Measurements from ENCODE around the gene RAPGEF2. TPM values are rescaled to one million over a fixed set of nuclear protein-coding genes. Genes with fewer than 3 reads are reported as not detected.

The RAPGEF2 gene
- total RNA-seq, 1 experiment from 2014 or later: 29.8 TPM

DNA sequence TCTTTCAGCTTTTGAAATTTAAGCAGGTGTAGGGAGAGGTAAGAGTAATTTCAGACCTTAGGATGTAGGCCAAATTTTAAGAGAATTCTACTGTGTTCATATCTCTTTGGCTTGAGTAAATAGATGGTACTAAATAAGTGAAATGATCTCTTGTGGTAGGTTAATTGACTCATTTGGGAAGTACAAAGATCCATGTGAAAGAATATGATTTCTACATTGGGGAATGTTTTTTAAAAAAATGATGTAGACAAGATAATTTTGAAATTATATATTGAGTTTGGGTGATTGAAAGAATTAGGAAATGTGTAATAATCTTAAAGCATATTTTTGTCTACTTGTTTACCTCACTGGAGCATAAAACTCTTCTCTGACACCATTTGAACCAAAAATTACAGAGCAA, 35.6 kb downstream of the RAPGEF2 start:
- CTCF ChIA-PET: no interaction called here
- Histone ChIP-seq H3K4me1 (replicated peaks; ENCODE audit: insufficient read depth) (no peaks in the 10 kb centered on the region), H4K20me1 (ENCODE audit: insufficient read depth) (no peaks in the 10 kb centered on the region; the same call in 1 of the 2 replicates), H3K36me3 (ENCODE audit: low read depth) (no peaks in the 10 kb centered on the region), H3K9me2 (ENCODE audit: insufficient read depth) (no peaks in the 10 kb centered on the region), H3F3A (ENCODE audit: insufficient read depth, low read depth) (no peaks in the 10 kb centered on the region), H3K4me2 (no peak overlapping the region), H3K27me3 (ENCODE audit: insufficient read depth, low read depth) (no peaks in the 10 kb centered on the region), H3K4me3 (no peak overlapping the region), H2AFZ (no peak overlapping the region), H3K79me2 (ENCODE audit: low read depth) (peaks cover 65% of the 10 kb centered on the region), H3K9me3 (ENCODE audit: insufficient read depth, low read depth) (no peaks in the 10 kb centered on the region), H3K27ac (no peak overlapping the region)
- POLR2A ChIA-PET (ENCODE audit: unreplicated experiment): interaction anchor here (0.6 kb wide), 2 partner anchors 92 to 545 kb away, joined by 3 to 7 read pairs; no protein-coding TSS in a partner anchor
- no TSS peak for BruUV-seq (replicated peaks)
- intact Hi-C loops (cut with micrococcal nuclease; ENCODE audit: unreplicated experiment): no loop called here
- no peak for TF ChIP-seq EZH2 (IDR thresholded peaks at IDR 0.05; ENCODE audit: low read depth)
- TF ChIP-seq, protein P1, sequence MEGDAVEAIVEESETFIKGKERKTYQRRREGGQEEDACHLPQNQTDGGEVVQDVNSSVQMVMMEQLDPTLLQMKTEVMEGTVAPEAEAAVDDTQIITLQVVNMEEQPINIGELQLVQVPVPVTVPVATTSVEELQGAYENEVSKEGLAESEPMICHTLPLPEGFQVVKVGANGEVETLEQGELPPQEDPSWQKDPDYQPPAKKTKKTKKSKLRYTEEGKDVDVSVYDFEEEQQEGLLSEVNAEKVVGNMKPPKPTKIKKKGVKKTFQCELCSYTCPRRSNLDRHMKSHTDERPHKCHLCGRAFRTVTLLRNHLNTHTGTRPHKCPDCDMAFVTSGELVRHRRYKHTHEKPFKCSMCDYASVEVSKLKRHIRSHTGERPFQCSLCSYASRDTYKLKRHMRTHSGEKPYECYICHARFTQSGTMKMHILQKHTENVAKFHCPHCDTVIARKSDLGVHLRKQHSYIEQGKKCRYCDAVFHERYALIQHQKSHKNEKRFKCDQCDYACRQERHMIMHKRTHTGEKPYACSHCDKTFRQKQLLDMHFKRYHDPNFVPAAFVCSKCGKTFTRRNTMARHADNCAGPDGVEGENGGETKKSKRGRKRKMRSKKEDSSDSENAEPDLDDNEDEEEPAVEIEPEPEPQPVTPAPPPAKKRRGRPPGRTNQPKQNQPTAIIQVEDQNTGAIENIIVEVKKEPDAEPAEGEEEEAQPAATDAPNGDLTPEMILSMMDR (conservative IDR thresholded peaks at IDR 0.05): no peak
- no peak for DNase-seq

DNA sequence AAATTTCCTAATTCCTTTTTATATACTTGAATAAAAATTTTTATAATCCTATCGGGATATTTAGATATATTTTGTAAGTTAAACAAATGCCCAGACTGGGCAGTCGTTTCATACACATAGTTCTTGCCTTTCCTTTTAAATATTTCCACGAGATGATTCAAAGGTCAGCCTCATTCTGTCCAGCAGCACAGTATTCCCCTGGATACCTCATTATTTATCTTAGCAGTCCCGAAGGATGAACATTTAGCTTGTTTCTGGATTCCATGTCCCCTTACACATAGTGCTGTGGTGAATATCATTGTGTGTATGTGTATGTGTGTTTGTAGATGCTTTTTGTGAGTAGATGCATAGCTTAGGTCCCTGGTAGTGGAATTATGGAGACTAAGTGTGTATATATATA, 38.3 kb downstream of the RAPGEF2 start:
- TF ChIP-seq, protein P1 (conservative IDR thresholded peaks at IDR 0.05): no peak
- no peak for TF ChIP-seq EZH2 (IDR thresholded peaks at IDR 0.05; ENCODE audit: low read depth)

DNA sequence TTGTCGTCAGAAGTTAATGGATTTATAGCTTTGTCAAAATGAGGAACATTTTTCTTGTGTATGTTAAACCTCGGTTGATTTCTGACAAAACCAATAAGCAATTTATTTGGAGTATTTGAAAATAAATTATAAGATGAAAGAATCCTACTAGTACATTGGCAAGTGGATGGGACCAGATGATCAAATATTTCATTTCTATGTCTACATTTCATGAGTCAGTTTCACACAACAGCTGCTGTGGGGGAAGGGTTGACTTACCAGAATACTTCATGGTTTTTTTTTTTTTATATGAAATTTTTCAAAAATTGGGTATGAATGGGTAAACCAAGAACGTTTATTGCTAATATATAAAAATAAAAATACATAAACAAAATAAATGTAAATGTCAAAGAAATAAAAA, 39.4 kb downstream of the RAPGEF2 start:
- H3K27me3 ChIP-seq (ENCODE audit: insufficient read depth, low read depth): no peaks in the 10 kb centered on the region
- H3K4me3 ChIP-seq: no peak overlapping the region
- no peak overlapping the region for H2AFZ ChIP-seq
- no peaks in the 10 kb centered on the region for H3F3A ChIP-seq (ENCODE audit: insufficient read depth, low read depth)
- H3K9me2 ChIP-seq (ENCODE audit: insufficient read depth): no peaks in the 10 kb centered on the region
- H3K79me2 ChIP-seq (ENCODE audit: low read depth): peaks cover 50% of the 10 kb centered on the region
- TF ChIP-seq, protein P1 (conservative IDR thresholded peaks at IDR 0.05): no peak
- TF ChIP-seq EZH2 (IDR thresholded peaks at IDR 0.05; ENCODE audit: low read depth): no peak
- no peaks in the 10 kb centered on the region for H3K9me3 ChIP-seq (ENCODE audit: insufficient read depth, low read depth)
- BruUV-seq (replicated peaks): no TSS peak
- no peak overlapping the region for H3K4me2 ChIP-seq
- intact Hi-C loops (cut with micrococcal nuclease; ENCODE audit: unreplicated experiment): no loop called here
- H3K27ac ChIP-seq: no peak overlapping the region
- H4K20me1 ChIP-seq (ENCODE audit: insufficient read depth): peaks cover 4% of the 10 kb centered on the region; the same call in 1 of the 2 replicates
- peaks cover 13% of the 10 kb centered on the region for H3K4me1 ChIP-seq (replicated peaks; ENCODE audit: insufficient read depth)
- CTCF ChIA-PET: no interaction called here
- POLR2A ChIA-PET (ENCODE audit: unreplicated experiment): no interaction called here
- no peaks in the 10 kb centered on the region for H3K36me3 ChIP-seq (ENCODE audit: low read depth)
- no peak for DNase-seq

More for the DNA sequence above, 38.3 kb downstream of the RAPGEF2 start:
- ChIA-PET POLR2A (ENCODE audit: unreplicated experiment) (interaction anchor here (0.6 kb wide), 1 partner anchor 266 kb away, joined by 16 read pairs; no protein-coding TSS in a partner anchor), CTCF (no interaction called here)
- Histone ChIP-seq H3K27me3 (ENCODE audit: insufficient read depth, low read depth) (no peaks in the 10 kb centered on the region), H3K4me1 (replicated peaks; ENCODE audit: insufficient read depth) (peaks cover 9% of the 10 kb centered on the region), H2AFZ (no peak overlapping the region), H3K27ac (no peak overlapping the region), H3K4me3 (no peak overlapping the region), H3K9me3 (ENCODE audit: insufficient read depth, low read depth) (no peaks in the 10 kb centered on the region), H3K79me2 (ENCODE audit: low read depth) (peaks cover 57% of the 10 kb centered on the region), H3K36me3 (ENCODE audit: low read depth) (no peaks in the 10 kb centered on the region), H3K4me2 (no peak overlapping the region), H4K20me1 (ENCODE audit: insufficient read depth) (peaks cover under 1% of the 10 kb centered on the region; the same call in 1 of the 2 replicates), H3K9me2 (ENCODE audit: insufficient read depth) (no peaks in the 10 kb centered on the region), H3F3A (ENCODE audit: insufficient read depth, low read depth) (no peaks in the 10 kb centered on the region)
- intact Hi-C loops (cut with micrococcal nuclease; ENCODE audit: unreplicated experiment): no loop called here
- DNase-seq: no peak
- no TSS peak for BruUV-seq (replicated peaks)

Measured in PC-9 (cell line).